ENCODE results near the gene FRMD4B.

- TF ChIP-seq, protein P1, sequence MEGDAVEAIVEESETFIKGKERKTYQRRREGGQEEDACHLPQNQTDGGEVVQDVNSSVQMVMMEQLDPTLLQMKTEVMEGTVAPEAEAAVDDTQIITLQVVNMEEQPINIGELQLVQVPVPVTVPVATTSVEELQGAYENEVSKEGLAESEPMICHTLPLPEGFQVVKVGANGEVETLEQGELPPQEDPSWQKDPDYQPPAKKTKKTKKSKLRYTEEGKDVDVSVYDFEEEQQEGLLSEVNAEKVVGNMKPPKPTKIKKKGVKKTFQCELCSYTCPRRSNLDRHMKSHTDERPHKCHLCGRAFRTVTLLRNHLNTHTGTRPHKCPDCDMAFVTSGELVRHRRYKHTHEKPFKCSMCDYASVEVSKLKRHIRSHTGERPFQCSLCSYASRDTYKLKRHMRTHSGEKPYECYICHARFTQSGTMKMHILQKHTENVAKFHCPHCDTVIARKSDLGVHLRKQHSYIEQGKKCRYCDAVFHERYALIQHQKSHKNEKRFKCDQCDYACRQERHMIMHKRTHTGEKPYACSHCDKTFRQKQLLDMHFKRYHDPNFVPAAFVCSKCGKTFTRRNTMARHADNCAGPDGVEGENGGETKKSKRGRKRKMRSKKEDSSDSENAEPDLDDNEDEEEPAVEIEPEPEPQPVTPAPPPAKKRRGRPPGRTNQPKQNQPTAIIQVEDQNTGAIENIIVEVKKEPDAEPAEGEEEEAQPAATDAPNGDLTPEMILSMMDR (IDR thresholded peaks at IDR 0.05), result no peak
- TF ChIP-seq POLR2A (IDR thresholded peaks at IDR 0.05) (no peak), EP300 (IDR thresholded peaks at IDR 0.05) (no peak)
Measured at GRCh38 chr3:69178838-69179739, 206.8 kb downstream of the FRMD4B start.

Data from ovary (tissue), 3 donors.